Kidney epithelial cell (primary cell): ENCODE data around the gene UPF2. TPM values are rescaled to one million over a fixed set of nuclear protein-coding genes. Genes with fewer than 3 reads are reported as not detected.

Source experiments
- DNase-seq: peaks from one replicate; pipeline ENCODE4 v3.0.0-alpha.2; 2010; ENCODE audit warnings: low read depth
- H3K27me3 ChIP-seq: 2 replicates; pipeline ENCODE4 v1.6.0; 2011; ENCODE audit warnings: low read length; ENCODE audit not compliant: control insufficient read depth, insufficient read depth
- H3K36me3 ChIP-seq: 2 replicates; pipeline ENCODE4 v1.5.1; 2011; ENCODE audit warnings: low read length; ENCODE audit not compliant: control insufficient read depth, insufficient read depth
- H3K4me3 ChIP-seq: 2 replicates; pipeline ENCODE4 v1.5.1; 2011; ENCODE audit warnings: low read depth, mild to moderate bottlenecking, control low read depth, low read length
- CTCF ChIP-seq: IDR thresholded peaks from 2 replicates; pipeline ENCODE4 v1.5.1; 2011; ENCODE audit warnings: mild to moderate bottlenecking, moderate library complexity, low read length, control low read depth, inconsistent platforms; ENCODE audit not compliant: insufficient read depth, poor library complexity, severe bottlenecking
- total RNA-seq: library from RNA; depleted of rRNA; stranded (reverse); fragments of >200 nt; gene quantifications from 2 replicates; pipeline ENCODE4 v1.2.3, GENCODE V29; 2015

Gene UPF2
- total RNA-seq, 1 donor from 2014 or later: 13.9 TPM

GRCh38 chr10:11934262-11934661 lies 108.3 kb downstream of the UPF2 start:
- no peaks in the 10 kb centered on the region for H3K36me3 ChIP-seq
- no peak for DNase-seq
- H3K4me3 ChIP-seq: no peak overlapping the region
- H3K27me3 ChIP-seq: no peaks in the 10 kb centered on the region
- no peak for TF ChIP-seq CTCF

- no peak for TF ChIP-seq CTCF
- Histone ChIP-seq H3K27me3 (no peaks in the 10 kb centered on the region), H3K4me3 (no peak overlapping the region), H3K36me3 (no peaks in the 10 kb centered on the region)
- no peak for DNase-seq
Observed at GRCh38 chr10:11933577-11934223, 108.9 kb downstream of the UPF2 start.

GRCh38 chr10:11931038-11931437 lies 111.6 kb downstream of the UPF2 start:
- DNase-seq: no peak
- Histone ChIP-seq H3K27me3 (no peaks in the 10 kb centered on the region), H3K36me3 (no peaks in the 10 kb centered on the region), H3K4me3 (no peak overlapping the region)
- TF ChIP-seq CTCF: no peak

- H3K4me3 ChIP-seq: no peak overlapping the region
- no peaks in the 10 kb centered on the region for H3K36me3 ChIP-seq
- no peaks in the 10 kb centered on the region for H3K27me3 ChIP-seq
- TF ChIP-seq CTCF: no peak
- no peak for DNase-seq
Observed at GRCh38 chr10:11930312-11930978, 112.2 kb downstream of the UPF2 start.

GRCh38 chr10:11927746-11928145 lies 114.9 kb downstream of the UPF2 start:
- no peak for TF ChIP-seq CTCF
- H3K27me3 ChIP-seq: no peaks in the 10 kb centered on the region
- no peaks in the 10 kb centered on the region for H3K36me3 ChIP-seq
- no peak overlapping the region for H3K4me3 ChIP-seq
- no peak for DNase-seq
